NCI-H82 (cell line): ENCODE results near the gene DOCK9.

Experiments used
- DNase-seq: peaks from one replicate; lab custom pipeline; 2025; lab: John Stamatoyannopoulos, UW

Gene DOCK9

DNA sequence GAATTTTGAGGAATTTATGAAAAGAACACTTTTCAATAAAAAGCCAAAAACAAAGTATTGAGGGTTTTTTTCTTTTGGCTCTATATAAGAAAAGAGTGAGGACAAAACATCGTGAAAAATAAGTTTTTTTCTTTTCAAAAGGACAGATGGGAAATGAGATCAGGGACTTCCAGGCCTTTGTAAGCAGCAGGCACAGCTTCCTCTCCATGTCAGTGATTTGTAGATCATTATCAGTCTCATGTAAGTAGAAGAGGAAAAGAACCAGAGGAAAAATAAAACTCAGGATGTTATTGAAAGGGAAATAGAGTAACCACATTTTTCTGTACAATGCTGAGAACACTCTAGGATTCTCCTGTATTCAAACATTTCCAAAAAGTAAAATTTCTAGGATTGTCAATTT, 29.9 kb downstream of the DOCK9 start:
- DNase-seq: peak; percentile 19

GRCh38 chr13:98945863-98946605, 31.8 kb downstream of the DOCK9 start:
- DNase-seq: no peak

DNA sequence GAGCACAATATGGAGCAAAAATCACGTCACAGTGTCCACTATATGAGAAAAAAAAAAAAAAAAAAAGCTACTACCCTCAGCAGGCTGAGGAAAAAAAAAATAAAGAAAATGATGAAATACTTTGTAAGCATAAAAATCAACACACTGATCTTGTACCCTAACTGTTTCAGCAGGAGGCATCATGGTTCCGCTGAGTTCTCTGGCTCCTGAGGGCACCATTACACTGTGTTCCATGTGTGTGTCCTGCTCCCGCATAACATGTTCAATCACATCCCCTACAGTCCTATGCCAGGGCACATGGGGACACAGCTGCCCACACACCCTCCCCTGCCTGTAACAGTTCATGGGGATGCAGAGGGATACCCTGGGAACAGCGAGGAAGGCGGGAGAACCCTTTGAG, 33.5 kb downstream of the DOCK9 start:
- no peak for DNase-seq

- DNase-seq: no peak
Measured at GRCh38 chr13:98942997-98943396, 34.9 kb downstream of the DOCK9 start.

- no peak for DNase-seq
Measured at GRCh38 chr13:98942485-98942884, 35.4 kb downstream of the DOCK9 start.

- DNase-seq: no peak
Measured at GRCh38 chr13:98941536-98941935, 36.3 kb downstream of the DOCK9 start.

- DNase-seq: no peak
Measured at GRCh38 chr13:98941126-98941525, 36.7 kb downstream of the DOCK9 start.

GRCh38 chr13:98940325-98941001, 37.4 kb downstream of the DOCK9 start:
- no peak for DNase-seq

DNA sequence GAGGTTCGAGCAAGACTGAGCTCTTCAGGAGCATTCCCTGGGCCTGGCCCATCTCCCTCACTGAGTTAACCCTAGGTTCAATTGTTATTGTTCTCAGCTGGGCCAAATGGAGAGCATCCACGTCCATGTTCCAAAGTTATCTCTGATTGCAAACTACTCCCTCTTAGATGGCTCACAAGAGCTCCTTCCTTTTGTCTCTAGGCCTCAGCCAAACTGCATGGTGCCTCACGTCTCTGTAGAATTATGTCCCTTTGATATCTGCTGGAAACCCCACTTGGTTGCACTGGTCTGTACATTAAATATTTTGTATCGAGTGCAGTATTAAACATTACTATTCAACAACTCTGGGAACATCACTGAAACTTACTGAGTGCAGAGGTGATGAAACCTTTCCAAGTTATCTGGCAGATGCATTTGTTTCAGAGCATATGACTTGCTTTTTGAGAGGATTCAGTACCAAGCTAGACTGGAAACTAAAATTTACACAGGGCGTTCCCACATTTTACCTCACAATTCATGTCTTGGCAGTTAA, 38.1 kb downstream of the DOCK9 start:
- no peak for DNase-seq

- DNase-seq: no peak
Measured at GRCh38 chr13:98938801-98939200, 39.1 kb downstream of the DOCK9 start.

GRCh38 chr13:98937911-98938381, 39.9 kb downstream of the DOCK9 start:
- DNase-seq: no peak

DNA sequence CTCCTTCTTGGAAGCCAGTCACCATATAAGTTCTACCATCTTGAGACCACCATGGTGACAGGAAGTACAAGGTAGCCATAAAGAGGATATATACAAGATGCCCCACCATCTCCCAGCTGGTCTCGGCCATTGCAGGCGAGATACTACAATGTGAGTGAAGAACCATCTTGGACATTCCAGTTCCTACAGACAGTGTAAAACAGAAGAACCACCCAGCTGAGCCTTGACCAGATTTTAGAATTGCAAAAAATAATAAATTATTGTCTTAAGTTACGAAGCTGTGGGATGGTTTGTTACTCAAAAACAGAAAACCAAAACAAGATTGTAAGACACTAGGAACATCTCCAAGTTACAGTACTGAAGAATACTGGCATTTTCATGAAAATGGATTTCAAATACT, 43.6 kb downstream of the DOCK9 start:
- DNase-seq: no peak

DNA sequence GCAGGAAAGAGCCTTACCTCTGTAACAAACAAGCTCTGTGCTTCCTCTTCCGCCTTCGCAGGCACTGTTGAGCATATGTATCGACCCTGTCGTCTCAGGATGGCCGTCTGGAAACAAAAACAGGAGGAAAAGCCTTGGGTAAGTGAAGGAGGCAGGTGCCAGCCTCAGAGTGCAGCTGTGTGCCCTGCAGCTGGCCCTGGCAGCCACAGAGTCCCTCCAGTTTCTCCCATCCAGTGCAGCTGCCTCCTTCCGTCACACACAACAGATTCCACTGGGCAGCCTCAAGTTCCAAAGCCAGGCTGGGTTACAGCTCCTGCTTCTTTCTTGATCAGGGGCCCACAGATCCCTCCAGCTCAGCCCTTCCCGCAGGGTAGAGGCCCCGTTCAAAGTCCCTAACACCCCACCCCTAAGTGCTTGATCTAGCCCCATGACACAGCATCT, 47.7 kb downstream of the DOCK9 start:
- no peak for DNase-seq

DNA sequence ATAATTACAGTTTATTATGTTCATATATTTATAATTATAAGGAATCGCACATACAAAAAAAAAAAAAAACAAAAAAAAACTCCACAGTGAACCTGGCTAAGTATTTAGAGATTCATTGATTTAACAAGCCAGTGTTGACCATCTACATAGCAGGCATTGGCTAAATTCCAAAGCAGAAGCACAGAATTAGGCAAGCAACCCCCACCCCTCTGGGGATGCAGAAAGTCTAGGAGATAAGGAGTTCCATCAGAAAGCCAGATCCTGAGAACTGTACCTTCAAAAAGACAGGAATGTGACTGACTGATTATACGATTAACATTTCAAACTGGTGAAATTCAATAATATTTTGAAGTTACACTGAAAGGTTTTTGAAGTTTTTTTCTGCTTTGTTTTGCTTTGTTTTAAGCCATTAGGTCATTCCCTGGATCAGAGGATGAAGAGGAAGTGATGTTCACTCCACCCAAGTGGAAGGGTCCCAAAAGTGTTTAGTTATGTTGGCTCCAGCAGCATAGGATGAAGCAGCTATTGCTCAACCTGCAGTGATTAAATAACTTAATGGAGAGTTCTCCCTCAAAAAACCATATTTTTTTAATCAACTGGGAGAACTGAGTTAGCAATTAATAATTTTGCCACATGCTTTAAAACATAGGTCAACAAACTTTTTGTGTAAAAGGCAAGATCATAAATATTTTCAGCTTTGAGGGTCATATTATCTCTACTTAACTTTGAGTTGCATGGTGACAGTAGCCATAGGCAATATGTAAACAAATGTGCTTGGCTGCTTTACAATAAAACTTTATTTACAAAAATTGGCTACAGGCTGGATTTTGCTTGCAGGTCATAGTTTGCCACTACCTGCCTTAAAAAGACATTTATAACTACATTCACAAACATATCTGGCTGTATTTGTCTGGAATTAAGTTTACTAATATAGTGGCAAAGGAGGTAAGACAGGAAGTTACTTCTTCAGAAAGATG, 49.6 kb downstream of the DOCK9 start:
- DNase-seq: no peak

DNA sequence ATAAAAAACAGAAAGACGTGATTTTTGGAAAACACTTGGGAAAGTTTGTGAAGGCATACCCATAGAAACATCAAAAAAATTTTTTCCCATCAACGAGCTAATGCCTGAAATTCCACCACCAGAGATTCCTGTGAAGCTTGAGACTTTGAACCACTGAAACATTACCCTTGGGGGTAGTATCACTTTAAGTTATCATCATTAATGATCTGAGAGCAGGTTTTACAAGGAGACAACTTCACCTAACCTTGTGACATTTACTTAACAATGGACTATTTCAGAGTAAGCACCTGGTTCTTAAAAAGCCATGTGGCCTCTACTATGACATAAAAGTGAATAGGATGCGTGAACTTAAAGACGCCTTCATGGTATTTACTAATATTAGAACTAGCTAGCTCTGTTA, 51.9 kb downstream of the DOCK9 start:
- DNase-seq: no peak

DNA sequence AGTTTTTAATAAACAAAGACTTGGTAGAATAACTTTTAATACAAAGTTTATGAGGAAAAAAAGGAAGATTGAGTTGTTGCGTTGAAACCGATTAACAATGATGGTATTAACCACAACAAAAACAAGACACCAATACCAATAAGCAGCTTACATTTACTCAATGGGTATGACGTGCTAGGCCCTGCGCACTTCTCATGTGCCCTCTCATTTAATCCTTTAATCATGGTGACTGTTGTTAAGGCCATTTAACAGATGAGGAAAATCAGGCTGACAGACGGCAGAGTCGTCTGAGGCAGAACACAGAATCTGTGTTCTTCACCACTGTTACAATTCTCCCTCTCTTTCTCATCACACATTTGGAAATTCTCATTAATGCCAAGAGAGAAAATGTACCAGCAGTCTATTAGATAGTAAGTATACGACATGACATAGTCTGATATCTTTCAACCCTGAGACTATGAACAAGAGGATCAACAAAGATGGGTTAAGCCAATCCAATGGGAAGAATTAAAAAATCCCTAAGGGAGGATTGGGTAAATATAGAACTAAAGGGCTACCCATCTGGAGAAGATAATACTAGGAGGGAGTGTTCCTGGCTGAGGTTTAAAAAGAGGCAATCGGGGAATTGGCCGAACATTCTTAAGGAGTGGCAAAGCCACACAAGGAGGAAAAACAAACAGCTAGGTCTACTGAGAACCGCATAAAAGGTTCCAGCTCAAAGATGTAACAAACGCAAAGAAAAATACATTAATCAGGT, 54.0 kb downstream of the DOCK9 start:
- peak; percentile 99 for DNase-seq

DNA sequence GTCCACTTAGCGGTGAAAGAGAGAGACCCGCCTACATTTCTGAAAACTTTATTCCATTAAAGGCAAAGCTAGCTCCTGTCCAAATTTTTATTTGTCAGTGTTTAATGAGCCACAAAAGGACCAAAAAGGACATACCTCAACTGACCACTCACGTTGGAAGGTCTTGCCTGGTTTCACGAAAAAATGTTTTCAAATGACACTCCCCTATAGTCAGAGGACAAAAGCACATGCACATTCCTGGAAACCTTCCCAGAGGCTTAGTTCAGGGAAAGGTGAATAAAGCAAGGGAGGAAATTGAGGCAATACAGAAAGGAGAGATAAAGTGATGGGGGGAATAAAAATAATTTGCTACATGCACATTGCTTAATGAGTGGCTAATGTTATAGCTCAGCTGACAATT, 55.6 kb downstream of the DOCK9 start:
- no peak for DNase-seq

DNA sequence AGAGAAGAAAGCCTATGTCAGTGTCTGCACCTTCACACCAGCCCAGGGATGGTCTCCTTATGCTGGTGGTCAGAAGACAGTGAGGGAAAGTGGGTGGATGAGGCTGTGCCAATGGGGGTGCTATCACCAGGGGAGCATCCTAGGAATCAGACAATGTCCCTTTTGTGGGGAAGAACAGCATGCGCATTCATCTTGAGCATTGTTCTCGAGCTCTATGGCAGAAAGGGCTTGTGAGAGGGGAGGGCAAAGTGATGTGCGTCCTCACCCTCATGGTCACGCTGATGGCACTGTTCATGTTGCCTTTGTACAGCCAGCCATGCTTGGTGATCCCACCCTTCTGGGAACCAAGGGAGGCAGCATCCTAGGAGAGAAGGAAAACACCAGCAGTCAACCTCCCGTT, 56.1 kb downstream of the DOCK9 start:
- DNase-seq: no peak

- no peak for DNase-seq
Measured at GRCh38 chr13:98921015-98921580, 56.8 kb downstream of the DOCK9 start.

DNA sequence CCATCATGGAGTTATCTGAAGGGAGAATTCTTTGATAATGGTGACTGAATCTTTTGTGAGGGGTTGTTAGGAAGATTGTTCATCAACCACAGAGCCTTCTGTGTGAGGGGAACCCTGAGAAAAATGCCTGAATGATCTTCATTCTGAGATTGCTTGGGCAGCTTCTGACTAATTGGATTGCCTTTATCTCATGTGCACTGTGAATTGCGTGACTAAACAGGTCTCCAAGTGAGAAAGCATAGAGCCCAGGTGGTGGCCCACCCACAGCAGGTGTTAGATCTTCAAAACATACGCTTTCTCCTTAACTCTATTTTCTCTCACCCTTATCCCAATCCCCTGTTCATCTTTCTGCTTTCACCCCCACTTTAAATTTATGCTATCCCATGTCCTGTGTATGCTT, 58.3 kb downstream of the DOCK9 start:
- DNase-seq: peak; percentile 77

DNA sequence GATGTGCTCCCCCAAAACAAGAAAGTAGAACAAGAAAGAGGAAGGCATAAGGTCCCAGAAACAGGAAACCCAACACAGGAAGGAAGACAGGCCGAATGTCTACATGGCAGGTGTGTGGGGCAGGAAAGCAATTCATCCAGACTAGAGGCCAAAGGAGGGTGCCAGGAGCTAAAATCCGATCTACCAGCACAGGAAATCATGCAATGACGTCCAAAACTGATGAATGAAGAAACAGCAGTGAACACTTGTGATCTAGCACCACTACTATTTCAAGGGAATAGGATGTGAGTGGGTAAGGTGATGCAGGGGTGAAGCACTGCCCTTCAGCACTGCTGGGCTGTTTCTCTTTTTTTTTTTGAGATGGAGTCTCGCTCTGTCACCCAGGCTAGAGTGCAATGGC, 59.1 kb downstream of the DOCK9 start:
- DNase-seq: no peak
